Stimulated activated CD8-positive, alpha-beta memory T cell treated with anti-CD3 and anti-CD28 coated beads, Interleukin-12 subunit alpha, Interleukin-12 subunit beta, amount 100 ng/mL, for 1 hour (primary cell): ENCODE results near the gene AHNAK.
"Not testable (repeated sequence)": the region's sequence is repeated elsewhere in the genome, so short reads cannot be mapped to it uniquely, and the experiment has no call there.

Source experiments
- DNase-seq: peaks from one replicate; pipeline ENCODE4 v3.0.0-alpha.2; 2020; ENCODE audit warnings: low read depth

The AHNAK gene

DNA sequence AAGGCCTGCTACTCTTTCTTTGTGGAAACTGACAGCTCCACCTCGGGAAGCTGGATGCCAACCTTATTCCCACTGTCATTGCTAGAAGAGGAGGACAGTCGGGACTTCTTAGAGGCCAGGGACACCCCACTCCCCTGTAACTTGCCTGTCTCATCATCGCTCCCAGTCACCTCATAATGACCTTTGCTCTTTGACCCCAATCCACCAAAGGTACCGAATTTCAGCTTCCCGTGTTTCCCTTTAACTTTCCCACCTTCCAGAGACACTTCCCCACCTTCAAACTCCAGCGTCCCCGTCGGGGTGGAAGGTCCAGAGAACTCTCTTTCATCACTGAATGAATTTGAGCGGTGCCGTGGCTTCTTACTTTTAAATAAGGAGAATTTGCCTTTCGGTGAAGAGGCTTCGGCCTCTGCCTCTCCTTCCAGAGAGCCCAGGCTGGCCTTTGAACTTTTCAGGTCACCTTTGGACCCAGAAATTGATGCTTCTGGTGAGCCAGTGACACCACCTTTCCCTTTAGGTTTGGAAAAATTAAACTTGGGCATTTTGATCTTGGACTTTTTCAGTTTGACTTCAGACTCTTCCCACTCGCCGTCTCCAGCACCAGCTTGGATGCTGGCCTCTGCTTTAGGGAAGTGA, 29.8 kb downstream of the AHNAK start:
- DNase-seq = no peak

DNA sequence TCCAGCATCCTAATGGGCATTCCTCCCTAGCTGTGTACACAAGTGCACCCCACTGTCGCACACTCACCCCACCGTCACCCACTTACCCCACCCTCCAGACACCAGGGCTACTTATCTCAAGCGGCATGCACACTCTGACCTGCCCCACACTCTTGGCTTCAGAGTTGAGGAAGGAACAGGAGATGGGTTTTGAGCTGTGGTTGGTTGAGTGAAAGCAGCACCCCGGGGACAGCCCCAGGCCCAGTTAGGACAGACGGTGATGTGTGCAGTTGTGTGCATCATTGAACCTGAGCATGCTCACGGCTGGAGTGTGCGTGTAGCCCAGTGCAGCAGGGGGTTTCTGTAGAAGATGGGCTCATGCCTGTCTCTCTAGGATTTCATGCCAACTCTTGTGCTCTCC, 32.5 kb downstream of the AHNAK start:
- no peak for DNase-seq

DNA sequence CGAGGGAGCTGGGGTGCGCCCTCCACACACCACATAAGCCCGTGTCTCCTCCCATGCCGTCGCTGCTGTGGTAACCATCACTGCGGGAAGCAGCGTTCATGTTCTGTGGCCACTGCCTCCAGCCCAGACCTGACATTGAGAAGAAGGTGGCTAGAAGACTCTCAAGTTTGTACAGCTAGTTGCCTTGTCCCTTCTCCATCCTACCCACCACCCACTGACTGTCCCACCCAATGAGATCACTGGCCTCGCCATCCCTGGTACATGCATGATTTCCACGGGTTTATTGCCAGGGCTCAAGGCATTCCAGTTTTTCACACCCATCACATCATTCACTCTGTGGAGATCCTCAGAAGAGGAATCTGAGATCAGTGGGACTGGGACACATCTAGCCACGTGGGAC, 33.0 kb downstream of the AHNAK start:
- no peak for DNase-seq

DNA sequence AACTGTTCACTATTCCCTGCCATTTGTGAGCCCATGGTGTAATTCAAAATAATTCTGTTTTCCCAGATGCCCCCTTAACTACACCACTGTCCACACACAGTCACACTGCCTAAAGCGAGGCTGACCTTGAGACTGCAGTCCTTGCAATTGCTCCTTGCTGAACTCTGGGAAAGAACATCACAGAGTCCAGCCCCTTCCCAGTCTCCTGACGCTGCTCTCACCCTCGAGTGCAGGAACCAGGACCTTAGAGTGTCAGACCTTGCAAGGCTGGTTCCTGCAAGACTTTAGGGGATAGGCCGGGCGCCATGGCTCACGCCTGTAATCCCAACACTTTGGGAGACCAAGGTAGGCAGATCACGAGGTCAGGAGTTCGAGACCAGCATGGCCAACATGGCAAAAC, 33.6 kb downstream of the AHNAK start:
- DNase-seq = no peak

DNA sequence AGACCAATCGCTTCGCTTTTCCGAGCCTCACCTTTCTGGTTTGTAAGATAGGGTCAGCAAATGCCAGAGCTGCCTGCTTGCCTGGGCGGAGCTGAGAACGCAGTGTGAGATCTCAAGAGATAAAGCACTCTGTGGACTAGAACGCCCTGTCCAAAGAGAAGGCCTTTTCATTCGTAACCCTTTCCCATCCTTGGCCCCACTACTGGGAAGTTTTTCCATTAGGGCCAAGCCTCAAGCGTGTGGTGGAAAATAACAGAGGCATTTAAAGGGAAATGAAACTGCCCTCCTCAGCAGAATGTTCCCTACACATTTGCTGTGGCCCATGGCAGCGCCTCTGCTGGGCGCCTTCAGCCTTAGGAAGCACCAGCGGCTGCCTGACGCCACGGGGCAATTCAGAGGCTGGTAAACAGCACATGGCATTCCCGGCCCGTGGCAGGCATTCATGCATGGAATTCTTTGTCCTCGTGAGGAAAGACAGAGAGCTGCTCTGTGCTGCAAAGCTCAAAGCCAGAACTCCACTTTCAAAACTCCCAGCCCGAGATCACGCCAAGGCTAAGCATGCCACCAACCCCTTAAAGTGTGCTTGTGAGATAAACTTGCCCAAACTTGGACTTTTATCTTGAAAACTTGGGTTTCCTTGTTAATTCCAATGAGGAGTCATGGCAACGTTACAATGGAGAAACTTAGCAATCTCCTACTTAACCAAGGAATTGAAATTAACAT, 38.1 kb downstream of the AHNAK start:
- no peak for DNase-seq

DNA sequence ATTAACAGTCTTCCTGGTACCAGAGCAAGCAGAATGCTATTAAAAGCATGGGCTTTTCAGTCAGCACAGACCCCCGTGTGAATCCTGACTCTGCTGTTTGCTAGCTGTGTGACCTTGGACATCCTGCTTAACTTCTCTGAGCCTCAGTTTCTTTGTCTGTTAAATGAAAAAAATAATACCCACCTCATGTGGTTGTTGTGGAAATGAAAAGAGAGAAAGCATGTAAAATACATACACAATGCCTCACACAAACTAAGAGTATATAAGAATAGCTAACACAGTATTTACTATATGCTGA, 39.5 kb downstream of the AHNAK start:
- no peak for DNase-seq

DNA sequence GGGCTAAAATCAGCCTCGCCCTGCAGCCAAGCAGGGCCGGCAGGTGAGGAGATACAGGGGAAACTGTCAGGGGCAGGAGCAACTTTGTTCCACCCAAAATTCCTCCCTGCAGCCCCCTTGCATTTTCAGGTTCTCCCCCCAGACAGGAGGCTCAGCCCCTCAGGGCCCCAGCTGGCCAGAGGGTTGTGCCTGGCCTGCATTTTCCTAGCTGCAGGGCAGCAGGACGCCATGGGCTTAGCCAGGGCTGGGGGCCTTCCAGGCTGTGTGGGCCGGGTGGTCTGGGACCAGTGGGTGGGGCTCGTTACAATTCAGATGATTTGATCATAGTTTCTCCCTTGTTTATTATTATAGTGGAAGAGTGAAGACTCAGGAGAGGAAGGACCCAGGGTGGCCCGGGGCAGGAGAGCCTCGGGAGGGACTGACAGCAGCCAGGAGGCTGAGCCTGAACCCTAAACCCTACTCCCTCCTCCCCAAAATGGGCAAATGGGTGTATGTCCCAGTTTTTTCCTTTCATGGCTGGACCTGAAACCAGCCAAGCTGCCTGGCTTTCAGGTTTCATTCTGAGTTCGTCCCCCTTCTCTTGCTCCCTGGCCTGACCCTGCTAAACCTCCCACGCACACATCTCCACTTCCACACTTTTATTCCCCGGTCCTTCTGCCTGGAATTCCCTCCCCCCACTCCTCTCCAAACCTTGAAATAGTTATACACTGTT, 40.0 kb downstream of the AHNAK start:
- DNase-seq = no peak

DNA sequence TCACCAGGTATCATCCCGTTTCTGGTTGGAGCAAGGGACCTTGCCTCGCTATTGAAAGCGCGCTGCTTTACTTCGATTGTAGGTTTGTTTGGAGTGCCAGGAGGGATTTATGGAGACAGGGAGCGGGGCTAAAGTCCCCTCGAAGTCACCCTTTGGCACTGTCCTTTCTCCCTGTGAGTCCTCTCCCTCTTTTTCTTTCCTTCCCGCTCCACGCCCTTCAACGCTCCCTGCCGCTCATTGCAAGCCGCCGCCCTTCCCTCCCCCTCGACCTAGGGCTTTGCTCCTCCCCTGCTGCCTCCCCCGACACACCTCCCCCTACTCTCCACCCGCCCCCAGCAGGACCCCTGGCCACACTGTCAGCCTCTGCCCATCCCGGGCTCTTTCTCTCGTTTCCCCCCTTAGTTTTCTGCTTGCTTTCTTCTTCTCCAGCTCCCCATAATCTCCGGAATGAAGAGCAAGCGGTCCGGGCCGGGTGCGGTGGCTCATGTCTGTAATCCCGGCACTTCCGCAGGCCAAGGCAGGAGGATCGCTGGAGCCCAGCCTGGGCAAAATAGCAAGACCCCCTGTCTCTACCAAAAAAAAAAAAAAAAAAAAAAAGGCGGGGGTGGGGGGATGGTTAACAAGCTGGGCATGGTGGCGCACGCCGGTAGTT, 41.0 kb downstream of the AHNAK start:
- no peak for DNase-seq

DNA sequence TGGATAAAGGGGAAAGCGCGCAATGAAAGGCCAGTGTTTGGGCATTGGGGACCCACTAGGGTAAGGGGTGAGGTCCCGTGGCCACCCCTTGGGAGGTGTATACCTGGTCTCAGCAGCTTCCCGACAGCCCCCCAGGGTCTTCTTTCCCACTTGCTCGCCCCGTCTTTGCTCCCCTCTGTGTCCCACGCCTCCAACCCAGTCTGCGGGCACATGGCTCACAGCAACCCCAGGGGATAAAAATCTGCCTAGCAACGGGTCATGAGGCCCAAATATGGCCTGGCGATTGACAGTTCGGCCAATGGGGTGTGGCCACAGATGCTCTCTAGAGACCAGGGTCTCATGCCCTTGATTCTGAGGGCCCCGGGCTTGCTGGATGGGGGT, 41.6 kb downstream of the AHNAK start:
- no peak for DNase-seq

DNA sequence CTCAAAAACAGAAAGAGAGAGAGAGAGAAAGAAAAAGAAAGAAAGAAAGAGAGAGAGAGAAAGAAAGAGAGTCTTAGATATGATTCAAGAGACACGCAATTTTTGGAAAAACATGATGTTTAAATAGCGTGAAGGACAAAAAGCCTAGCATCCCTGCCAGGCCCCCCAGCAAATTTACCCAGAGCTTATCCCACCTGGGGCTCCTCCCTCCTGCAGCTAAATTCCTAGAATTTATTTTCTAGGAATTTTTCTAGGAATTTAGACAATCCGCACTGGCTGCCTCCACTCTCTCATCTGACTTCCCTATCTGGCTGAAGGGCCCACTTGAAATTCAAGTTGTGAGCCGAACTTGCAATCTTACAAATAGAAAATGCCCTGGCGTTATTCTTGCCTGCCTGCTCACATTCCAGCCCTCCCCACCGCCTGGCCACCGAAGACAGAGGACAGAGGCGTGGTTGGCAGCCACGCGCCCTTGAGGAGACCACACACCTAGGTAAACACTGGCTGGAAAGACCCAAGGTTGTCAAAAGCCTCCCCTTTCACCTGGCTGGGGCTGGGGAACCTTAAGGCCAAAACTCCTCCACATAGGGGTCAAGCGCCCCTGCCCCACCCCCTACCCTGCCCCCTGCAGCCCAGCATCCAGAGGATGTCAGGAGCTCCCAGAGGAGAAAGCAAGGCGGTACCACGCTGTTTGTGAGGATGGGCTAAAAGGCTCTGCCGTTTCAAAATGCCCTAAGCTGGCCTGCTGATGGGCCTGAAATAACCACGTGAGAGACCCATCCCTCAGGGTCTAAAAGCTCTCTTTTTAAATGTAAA, 42.2 kb downstream of the AHNAK start:
- DNase-seq = no peak

DNA sequence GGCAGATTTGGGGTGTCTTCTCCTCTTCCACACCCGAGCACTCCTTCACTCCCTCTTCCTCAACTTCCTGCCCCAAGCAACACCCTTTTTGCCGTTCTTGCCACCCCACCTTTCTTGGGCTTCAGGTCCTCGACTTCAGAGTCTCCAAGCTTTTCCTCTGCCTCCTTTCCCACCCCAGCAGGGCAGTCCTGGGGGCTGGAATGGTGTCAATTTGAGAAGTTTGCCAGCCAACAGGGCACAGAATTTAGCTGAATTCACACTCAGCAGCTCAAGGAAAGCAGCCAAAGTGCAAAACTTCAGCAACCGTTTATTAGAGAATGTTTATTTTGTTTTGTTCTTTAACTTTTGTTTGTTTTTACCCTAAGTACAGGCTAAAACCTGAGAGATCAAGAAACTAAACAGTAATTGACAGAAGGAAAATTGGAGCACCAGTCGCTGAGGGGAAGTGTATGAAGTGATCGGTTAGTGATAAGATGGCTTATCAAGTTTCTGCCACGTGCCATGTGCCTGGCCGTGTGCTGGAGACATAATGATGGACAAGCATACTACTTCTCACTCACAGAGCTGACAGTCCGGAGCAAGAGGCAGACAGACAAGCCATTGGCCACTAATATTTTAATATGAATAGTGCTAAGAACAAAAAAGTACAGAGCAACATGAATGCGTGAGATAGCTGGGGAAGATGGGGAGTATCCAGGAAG, 44.4 kb downstream of the AHNAK start:
- no peak for DNase-seq

DNA sequence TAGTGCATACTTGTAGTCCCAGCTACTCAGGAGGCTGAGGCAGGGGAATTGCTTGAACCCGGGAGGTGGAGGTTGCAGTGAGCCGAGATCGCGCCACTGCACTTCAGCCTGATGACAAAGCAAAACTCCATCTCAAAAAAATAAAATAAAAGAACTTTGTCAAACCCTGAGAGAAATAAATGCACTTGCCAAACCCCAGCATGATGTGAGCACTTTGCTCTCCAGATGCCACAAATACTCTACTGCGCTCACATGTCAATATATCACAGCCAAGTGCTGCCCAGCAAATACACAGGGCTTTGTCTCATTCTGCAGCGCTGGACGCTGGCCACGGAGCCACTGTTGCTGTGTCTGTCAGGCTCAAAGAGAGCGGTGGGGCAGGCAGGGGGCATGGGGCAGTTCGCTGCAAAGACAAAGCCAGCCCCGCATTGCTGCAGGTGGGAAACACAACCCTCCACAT, 45.1 kb downstream of the AHNAK start:
- DNase-seq = no peak

DNA sequence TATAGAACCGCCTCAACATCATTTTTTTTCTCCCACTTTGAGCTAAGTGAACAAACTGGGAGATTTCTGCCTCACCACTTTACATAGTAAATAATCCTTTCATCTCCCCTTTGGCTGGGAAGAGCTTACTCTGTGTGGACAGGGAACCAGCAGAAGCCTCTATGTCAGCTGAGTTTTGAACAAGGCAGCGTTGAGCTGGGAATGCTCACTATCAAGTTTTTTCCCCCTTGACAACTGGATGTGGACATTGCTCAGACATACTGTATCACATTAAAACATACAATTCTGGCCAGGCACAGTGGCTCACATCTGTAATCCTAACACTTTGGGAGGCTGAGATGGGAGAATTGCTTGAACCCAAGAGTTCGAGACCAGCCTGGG, 46.0 kb downstream of the AHNAK start:
- DNase-seq = no peak

DNA sequence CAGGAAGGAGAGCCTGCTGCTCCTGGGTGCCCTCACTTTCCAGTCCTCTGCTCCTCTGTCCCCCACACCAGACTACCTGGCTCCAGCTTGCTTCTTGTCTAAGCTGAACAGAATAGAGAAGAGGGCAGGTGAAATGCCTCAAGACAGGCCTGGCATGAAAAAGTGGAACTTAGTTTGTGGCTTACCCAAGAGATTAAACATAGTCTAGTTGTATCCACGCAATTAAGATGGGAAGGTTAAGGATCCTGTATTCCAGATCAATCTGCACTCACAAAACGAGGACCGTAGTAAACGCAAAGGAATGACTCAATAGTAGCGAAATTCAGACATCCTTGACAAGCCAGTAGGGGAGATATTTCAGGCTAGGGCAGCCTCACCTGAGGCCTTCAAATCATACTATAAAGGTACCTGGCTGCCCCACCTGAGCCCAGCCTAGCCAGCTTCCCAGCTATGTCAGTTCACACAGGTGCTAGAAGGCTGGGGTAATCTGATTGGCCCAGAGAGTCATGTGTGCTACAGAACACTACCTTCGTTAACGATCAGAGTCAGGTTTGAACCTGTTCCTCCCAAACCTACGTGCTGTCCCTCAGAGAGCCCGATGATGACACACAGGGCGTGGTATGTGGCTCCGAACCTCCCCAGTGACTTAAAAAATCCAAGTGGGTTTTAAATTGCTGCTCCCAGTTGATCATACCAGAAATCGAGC, 46.5 kb downstream of the AHNAK start:
- DNase-seq = no peak

DNA sequence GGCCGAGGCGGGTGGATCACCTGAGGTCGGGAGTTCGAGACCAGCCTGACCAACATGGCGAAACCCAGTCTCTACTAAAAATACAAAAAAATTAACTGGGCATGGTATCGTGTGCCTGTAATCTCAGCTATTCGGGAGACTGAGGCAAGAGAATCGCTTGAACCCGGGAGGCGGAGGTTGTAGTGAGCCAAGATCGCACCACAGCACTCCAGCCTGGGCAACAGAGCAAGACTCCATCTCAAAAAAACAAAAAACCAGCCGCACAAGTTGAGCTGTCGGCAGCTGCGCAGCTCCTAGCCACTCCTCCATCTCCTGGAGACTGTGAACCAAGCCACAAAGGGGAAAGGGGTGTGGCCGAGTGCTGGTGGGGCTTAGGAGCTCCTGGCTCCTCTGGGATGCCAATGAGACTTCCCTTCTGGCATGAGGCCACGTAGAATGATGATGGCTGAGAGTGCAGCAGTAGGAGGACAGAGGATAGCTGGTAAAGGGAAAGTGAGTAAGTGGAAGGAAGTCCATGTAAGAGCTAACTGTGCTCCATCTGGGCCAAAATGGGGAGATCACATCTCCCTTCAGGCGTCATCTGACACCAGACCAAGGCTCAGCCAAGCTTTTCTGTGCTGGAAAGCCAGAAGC, 47.2 kb downstream of the AHNAK start:
- not testable (repeated sequence) for DNase-seq

DNA sequence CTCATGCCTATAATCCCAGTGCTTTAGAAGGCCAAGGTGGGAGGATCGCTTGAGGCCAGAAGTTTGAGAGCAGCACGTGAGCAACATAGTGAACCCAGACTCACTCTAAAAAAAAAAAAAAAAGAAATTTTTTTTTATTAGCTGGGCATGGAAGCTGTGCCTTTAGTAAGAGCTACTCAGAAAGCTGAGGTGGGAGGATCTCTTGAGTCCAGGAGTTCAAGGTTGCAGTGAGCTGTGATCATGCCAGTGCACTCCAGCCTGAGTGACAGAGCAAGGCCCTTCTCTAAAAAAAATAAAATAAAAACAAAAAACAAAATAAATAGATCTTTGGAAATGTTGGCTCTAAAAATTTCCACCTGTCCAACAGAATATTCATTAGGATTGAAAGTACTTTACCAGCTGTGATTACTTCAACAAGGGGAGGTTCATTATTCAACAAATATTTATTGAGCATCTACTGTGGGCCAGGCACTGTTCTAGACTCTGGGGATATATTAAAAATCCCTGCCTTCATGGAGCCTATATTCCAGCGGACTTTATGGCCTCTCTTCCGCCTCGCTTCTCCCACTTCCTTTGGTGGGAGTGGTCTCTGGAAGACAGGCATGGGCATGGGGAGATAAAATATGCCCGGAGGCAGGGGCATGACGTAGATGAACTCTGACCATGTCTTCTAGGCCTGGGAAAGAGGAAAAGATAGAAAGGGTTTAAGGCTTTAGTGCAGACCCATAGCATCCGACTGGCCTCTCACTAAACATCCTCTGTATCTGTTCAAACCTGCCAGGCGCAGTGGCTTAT, 47.9 kb downstream of the AHNAK start:
- DNase-seq = no peak

DNA sequence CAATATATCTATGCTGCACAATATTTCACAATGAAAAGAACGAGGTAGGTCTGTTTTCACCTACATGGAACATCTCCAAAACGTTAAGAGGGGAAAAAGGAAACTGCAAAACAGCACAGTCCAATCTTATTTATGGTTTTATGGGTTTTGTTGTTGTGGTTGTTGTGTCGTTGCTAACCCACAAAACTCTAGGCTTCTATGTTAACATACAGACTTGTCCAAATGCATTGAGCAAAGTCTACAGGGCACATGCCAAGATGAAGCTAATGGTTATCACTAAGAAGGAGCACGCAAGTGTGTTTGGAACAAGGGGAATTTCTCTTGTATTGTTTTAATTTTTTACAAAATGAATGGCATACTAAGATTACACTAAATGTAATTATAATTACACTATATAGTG, 48.6 kb downstream of the AHNAK start:
- DNase-seq = no peak

DNA sequence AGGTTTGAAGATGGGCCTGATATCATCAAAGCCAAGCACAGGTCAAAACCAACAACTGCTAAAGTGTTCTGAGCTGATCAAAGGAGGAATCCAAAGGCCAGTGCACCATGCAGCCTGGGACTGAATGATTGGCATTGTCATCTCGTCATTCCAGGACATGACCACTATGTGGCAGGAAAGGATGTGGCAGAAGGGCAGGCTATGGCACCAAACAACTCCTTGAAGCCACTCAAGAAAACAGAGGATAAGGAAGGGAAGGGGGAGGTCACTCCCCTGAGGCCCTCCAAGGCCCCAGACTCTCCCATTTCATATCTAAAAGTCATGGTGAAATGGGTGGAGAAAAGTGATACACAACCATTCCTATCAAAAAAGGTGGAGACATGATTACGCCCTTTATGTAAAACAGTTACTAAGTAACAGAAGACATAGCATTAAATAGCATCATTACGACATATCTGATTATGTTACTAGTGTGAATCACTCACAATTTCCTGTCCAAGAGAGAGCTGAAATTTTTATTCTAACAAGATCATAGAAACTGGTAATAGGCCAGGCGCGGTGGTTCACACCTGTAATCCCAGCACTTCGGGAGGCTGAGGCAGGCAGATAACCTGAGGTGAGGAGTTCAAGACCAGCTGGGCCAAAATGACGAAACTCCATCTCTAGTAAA, 49.3 kb downstream of the AHNAK start:
- no peak for DNase-seq

DNA sequence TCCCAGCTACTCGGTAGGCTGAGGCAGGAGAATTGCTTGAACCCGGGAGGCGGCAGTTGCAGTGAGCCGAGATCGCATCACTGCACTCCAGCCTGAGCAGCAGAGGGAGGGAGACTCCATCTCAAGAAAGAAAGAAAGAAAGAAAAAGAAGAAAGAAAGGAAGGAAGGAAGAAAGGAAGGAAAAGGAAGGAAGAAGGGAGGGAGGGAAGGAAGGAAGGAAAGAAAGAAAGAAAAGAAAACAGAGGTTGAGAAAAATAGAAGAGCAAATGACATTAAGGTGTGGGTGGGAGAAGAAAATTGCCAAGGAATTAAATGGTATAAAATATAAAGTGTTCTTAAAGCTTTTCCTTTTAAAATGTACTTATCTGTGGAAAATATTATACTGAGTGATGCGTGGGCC, 49.9 kb downstream of the AHNAK start:
- no peak for DNase-seq
